Endometrium (tissue), 2 donors: ENCODE results near the gene TGFA.

Experiments used
- FAIRE-seq: peaks from 2 replicates; lab custom pipeline; 2012; peaks lifted over from hg19 to GRCh38; lab: Jason Lieb, UNC
- donor health status: control.
- donor health status: control.

Gene TGFA

GRCh38 chr2:70553584-70554337 is at the start of gene TGFA:
TGFA (minus strand) TSS chr2:70553826; CDS start chr2:70553767, 59 bp downstream.
- FAIRE-seq = no peak

DNA sequence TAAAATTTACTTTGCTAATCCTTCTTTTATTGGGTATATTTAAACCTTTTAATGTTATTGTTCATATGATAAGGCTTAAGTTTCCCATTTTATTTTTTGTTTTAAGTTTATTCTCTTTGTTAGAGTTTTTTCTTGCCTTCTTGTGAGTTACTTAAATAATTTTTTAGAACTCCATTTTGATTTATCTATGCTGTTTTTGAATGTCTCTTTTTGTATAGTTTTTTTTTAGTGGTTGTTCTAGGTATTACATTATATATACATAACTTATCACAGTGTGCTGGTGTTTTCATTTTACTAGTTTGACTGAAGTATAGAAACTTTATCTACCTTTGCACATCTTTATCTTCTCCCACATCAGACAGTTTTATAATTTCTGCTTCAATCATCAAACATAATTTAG is 49.4 kb upstream of the TGFA start:
- FAIRE-seq = no peak

- FAIRE-seq = no peak
These were observed 44.6 kb upstream of the TGFA start for GRCh38 chr2:70598197-70598596.

DNA sequence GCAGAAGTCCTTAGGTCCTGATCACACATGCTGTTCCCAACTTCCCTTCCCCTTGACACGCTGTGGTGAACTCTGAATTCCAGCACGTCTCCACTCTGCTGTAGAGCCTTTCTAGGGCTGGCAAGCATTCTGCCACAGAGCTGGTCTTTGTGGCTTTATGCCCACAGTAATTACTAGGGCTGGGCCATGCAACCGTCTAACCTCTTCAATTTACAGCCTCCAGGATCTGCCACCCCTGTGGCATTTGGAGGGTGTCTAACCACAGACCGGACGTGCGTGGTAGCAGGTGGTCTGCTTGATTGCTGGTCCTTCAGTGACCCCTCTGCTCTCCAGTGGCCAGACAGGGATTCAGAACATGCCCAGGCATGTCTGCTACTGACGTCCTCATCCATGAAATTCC is 43.1 kb upstream of the TGFA start:
- no peak for FAIRE-seq

DNA sequence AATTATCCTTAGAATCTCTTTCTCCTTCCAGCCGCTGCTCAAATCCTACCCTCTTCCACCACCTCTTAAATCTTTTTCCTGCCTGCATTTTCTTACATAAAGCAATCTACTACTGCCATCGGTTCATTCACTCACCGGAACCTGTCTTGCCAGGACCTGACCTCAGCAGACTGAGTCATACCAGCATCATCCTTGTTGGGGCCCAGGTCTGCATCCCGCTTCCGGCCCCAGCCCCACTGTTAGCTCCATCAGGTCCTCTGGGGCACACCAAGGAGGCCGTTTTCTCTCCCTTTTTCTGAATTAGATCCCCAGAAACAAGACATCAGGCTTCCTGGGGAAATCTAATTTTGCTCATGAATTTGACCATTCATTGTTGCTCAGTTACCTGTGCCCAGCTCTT is 42.7 kb upstream of the TGFA start:
- no peak for FAIRE-seq

GRCh38 chr2:70583091-70583490 is 29.5 kb upstream of the TGFA start:
- FAIRE-seq = no peak

GRCh38 chr2:70580352-70580751 is 26.7 kb upstream of the TGFA start:
- no peak for FAIRE-seq

- FAIRE-seq = no peak
These were observed 21.0 kb upstream of the TGFA start for GRCh38 chr2:70574618-70575017.

- FAIRE-seq = no peak
These were observed 20.5 kb upstream of the TGFA start for GRCh38 chr2:70574109-70574508.

GRCh38 chr2:70570041-70570661 is 16.5 kb upstream of the TGFA start:
- no peak for FAIRE-seq

GRCh38 chr2:70569559-70569958 is 15.9 kb upstream of the TGFA start:
- FAIRE-seq = no peak

- no peak for FAIRE-seq
These were observed 13.3 kb upstream of the TGFA start for GRCh38 chr2:70566906-70567305.

DNA sequence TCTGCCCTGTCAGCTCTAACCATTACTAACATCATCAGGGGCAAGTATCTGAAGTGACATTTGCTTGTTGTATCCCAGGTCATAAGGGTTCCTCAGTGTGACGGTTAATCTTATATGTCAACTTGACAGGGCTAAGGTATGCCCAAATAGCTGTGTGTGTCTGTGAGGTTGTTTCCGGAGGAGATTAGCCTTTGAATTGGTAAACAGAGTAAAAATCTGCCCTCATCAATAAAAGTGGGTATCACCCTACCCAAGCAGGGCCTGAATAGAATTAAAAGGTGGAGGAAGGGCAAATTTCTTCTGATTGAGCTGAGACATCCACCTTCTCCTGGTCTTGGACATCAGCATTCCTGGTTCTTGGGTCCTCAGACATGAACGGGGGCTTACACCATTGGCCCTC is 12.8 kb upstream of the TGFA start:
- no peak for FAIRE-seq

DNA sequence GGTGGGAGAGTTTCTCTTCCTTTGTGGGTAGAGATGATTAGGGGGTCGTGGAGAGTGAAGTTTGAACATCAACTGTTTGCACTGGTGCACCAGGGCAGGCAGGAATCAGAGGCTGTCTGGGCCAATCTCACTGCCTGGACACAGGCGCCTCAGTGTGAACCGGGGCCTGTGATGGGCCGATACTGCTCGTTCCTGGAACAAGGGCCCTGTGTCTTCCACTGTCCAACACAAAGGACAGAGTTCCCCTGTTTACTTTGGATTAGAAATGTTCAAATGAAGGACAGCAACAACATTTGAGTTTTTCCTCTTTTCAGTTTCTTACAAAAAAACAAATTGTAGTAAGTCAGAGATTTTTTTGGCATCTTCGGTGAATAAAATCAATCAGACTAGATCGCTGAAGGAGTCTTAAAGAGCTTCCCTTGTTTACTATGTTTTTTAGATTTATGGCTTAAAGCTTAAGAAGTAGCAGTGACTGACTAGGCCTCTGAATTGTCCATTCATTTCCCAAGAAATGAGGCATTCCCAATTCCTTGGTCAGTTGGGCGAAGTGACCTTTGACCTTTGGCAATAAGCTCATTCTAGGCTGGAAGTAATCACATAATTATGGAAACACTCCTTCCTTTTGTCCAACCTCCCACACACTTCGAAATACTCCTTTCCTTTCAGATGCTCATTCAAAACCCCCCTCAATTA is 11.6 kb upstream of the TGFA start:
- no peak for FAIRE-seq

DNA sequence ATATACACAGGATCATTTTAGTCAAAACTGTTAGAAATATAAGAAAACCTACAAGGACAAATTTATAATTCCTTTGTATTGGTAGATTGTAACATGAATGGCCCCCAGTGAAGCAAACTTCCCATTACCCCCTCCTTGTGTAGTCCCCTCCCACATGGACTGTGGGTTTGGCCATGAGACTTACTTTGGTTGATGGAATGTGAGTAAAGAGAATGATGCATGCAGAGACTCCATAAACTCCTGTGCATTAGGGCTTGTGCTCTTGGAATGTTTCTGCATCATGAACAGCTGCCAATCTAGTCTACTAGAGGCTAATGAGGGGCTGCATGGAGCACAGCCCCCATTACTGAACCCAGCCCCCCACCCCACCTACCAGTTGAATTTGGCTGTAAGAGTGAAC is 8.3 kb upstream of the TGFA start:
- FAIRE-seq = no peak

DNA sequence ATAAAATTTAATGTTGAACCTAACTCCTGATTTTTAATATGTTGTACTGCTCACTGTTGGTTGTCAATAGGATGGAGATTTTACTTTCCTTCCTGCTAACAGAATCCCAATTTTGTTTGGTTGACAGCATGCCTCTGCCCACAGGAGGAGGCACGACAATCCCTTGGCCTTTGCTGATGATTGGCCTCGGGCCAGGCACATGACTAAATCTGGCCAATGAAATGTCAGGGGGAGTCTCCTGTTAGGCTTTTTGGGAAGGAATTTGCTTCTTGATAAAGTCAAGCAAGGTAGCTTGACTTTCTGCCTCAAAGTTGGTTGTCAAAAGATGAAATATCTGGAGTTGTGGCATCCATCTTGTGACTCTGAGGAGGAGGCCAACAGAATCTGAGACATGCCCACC is 6.8 kb upstream of the TGFA start:
- FAIRE-seq = no peak

- FAIRE-seq = no peak
These were observed 6.4 kb upstream of the TGFA start for GRCh38 chr2:70560040-70560439.

- no peak for FAIRE-seq
These were observed 4.7 kb upstream of the TGFA start for GRCh38 chr2:70558195-70558808.

GRCh38 chr2:70557171-70557838 is 3.7 kb upstream of the TGFA start:
- FAIRE-seq = no peak

DNA sequence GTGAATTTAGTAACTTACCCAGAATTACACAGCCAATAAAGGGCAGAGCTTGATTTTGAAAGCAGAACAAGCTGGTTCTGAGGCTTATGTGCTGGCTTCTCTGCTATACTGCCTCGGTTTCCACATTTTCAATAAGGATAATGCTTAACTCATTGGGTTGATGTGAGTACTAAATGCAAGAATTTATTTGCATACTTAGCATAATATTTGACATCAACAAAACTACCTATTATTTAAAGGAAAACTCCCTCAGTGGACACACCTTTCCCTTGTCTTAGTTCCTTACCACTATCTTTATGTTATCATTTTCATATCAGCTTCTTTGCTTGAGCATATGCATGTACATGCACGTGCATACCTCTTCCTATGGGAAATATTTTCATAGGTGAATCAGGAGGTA is 3.0 kb upstream of the TGFA start:
- no peak for FAIRE-seq

GRCh38 chr2:70554338-70554892 is 789 bp upstream of the TGFA start:
- no peak for FAIRE-seq

DNA sequence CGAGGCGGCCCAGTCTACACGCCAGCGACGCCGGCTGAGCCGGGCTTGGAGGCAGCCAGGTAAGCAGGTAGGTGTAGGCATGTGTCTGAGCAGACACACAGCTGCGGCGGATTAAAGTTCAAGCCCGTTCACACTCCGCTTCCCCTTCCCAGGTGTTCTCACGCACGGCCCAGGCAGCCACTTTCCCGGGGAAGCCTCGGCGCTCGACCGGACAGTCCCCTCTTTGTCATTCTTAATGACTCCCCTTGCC is 367 bp downstream of the TGFA start:
- FAIRE-seq = no peak
